ENCODE measurements around the gene NLRC3.

The NLRC3 gene

GRCh38 chr16:3569851-3570250 is 7.4 kb downstream of the NLRC3 start:
- Histone ChIP-seq H3K27ac (replicated peaks) (no peak overlapping the region), H3K27me3 (ENCODE audit: insufficient read depth, poor library complexity, severe bottlenecking) (no peaks in the 10 kb centered on the region), H3K4me3 (replicated peaks; ENCODE audit: insufficient read depth, low read length) (no peak overlapping the region)
- no peak for DNase-seq (ENCODE audit: low read depth in 1 of 2, low spot score in 1 of 2)
- TF ChIP-seq SPI1 (IDR thresholded peaks at IDR 0.05; ENCODE audit: borderline replicate concordance, low read depth) (no peak), GABPA (IDR thresholded peaks at IDR 0.05; ENCODE audit: low read depth) (no peak), POLR2AphosphoS5 (IDR thresholded peaks at IDR 0.05; ENCODE audit: low read depth) (no peak)
- TF ChIP-seq, protein P1, sequence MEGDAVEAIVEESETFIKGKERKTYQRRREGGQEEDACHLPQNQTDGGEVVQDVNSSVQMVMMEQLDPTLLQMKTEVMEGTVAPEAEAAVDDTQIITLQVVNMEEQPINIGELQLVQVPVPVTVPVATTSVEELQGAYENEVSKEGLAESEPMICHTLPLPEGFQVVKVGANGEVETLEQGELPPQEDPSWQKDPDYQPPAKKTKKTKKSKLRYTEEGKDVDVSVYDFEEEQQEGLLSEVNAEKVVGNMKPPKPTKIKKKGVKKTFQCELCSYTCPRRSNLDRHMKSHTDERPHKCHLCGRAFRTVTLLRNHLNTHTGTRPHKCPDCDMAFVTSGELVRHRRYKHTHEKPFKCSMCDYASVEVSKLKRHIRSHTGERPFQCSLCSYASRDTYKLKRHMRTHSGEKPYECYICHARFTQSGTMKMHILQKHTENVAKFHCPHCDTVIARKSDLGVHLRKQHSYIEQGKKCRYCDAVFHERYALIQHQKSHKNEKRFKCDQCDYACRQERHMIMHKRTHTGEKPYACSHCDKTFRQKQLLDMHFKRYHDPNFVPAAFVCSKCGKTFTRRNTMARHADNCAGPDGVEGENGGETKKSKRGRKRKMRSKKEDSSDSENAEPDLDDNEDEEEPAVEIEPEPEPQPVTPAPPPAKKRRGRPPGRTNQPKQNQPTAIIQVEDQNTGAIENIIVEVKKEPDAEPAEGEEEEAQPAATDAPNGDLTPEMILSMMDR (IDR thresholded peaks at IDR 0.05; ENCODE audit: insufficient read depth, low read length) = no peak
- TF ChIP-seq, protein P2, sequence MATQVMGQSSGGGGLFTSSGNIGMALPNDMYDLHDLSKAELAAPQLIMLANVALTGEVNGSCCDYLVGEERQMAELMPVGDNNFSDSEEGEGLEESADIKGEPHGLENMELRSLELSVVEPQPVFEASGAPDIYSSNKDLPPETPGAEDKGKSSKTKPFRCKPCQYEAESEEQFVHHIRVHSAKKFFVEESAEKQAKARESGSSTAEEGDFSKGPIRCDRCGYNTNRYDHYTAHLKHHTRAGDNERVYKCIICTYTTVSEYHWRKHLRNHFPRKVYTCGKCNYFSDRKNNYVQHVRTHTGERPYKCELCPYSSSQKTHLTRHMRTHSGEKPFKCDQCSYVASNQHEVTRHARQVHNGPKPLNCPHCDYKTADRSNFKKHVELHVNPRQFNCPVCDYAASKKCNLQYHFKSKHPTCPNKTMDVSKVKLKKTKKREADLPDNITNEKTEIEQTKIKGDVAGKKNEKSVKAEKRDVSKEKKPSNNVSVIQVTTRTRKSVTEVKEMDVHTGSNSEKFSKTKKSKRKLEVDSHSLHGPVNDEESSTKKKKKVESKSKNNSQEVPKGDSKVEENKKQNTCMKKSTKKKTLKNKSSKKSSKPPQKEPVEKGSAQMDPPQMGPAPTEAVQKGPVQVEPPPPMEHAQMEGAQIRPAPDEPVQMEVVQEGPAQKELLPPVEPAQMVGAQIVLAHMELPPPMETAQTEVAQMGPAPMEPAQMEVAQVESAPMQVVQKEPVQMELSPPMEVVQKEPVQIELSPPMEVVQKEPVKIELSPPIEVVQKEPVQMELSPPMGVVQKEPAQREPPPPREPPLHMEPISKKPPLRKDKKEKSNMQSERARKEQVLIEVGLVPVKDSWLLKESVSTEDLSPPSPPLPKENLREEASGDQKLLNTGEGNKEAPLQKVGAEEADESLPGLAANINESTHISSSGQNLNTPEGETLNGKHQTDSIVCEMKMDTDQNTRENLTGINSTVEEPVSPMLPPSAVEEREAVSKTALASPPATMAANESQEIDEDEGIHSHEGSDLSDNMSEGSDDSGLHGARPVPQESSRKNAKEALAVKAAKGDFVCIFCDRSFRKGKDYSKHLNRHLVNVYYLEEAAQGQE (IDR thresholded peaks at IDR 0.05; ENCODE audit: insufficient replicate concordance, low read depth) = no peak

DNA sequence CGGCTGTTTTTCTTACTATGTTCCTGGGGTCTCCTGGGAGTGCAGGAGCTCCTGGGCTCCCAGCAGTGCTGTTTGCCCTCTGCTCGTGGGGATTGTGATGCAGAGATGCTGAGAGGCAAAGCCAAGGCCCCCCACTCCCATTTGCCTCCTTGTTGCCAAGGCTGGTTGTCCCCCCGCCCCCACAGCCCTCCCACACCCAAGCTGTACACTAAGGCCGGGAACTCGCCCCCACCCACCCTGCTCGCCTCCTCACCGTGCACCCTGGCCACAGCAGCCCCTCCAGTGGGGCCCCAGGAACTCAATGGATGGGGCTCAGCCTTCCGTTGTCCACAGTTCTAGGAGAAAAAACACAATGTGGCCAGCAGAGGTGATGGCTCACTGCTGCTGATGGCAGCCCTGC is 10.2 kb downstream of the NLRC3 start:
- no peak for DNase-seq (ENCODE audit: low read depth in 1 of 2, low spot score in 1 of 2)
- Histone ChIP-seq H3K27ac (replicated peaks) (no peak overlapping the region), H3K4me3 (replicated peaks; ENCODE audit: insufficient read depth, low read length) (no peak overlapping the region), H3K27me3 (ENCODE audit: insufficient read depth, poor library complexity, severe bottlenecking) (no peaks in the 10 kb centered on the region)
- TF ChIP-seq, protein P1 (IDR thresholded peaks at IDR 0.05; ENCODE audit: insufficient read depth, low read length) = no peak
- TF ChIP-seq, protein P2 (IDR thresholded peaks at IDR 0.05; ENCODE audit: insufficient replicate concordance, low read depth) = no peak
- TF ChIP-seq GABPA (IDR thresholded peaks at IDR 0.05; ENCODE audit: low read depth) (no peak), POLR2AphosphoS5 (IDR thresholded peaks at IDR 0.05; ENCODE audit: low read depth) (no peak), SPI1 (IDR thresholded peaks at IDR 0.05; ENCODE audit: borderline replicate concordance, low read depth) (no peak)

DNA sequence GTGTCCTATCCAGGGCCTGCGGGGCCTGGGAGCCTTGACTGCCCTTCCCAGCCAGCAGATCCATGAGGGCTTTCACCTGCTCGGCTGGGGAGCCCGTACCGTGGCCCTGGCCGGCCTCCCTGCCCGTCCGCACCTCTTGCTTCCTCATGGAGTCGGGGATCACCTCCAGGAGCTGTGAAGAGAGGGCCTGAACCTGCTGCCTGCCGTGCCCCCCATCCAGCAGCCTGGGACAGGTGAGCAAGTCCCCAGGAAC is 12.4 kb downstream of the NLRC3 start:
- TF ChIP-seq, protein P1 (IDR thresholded peaks at IDR 0.05; ENCODE audit: insufficient read depth, low read length) = no peak
- TF ChIP-seq GABPA (IDR thresholded peaks at IDR 0.05; ENCODE audit: low read depth) (no peak), POLR2AphosphoS5 (IDR thresholded peaks at IDR 0.05; ENCODE audit: low read depth) (no peak), SPI1 (IDR thresholded peaks at IDR 0.05; ENCODE audit: borderline replicate concordance, low read depth) (no peak)
- TF ChIP-seq, protein P2 (IDR thresholded peaks at IDR 0.05; ENCODE audit: insufficient replicate concordance, low read depth) = no peak

More for the DNA sequence above, 12.4 kb downstream of the NLRC3 start:
- no peak for DNase-seq (ENCODE audit: low read depth in 1 of 2, low spot score in 1 of 2)
- Histone ChIP-seq H3K27ac (replicated peaks) (no peak overlapping the region), H3K4me3 (replicated peaks; ENCODE audit: insufficient read depth, low read length) (no peak overlapping the region), H3K27me3 (ENCODE audit: insufficient read depth, poor library complexity, severe bottlenecking) (no peaks in the 10 kb centered on the region)

All from HL-60 (cell line).